Fibroblast of lung (primary cell): Measurements from ENCODE around the gene CSK.

ENCODE experiments used
- CTCF ChIP-seq, 2 donors: IDR thresholded peaks in 1 of 2; conservative IDR thresholded peaks in 1 of 2; 1 replicate in 1 of 2; 2 replicates in 1 of 2; pipeline ENCODE4 v1.5.1; 2011 to 2012; ENCODE audit warnings: low read length in 2 of 2, control low read depth in 1 of 2, inconsistent platforms in 1 of 2, low read depth in 1 of 2, mild to moderate bottlenecking in 1 of 2
- EZH2 ChIP-seq: IDR thresholded peaks from 2 replicates; pipeline ENCODE4 v1.5.1; 2012; ENCODE audit warnings: low read length, control low read depth, mild to moderate bottlenecking; ENCODE audit errors: missing control alignments

DNA sequence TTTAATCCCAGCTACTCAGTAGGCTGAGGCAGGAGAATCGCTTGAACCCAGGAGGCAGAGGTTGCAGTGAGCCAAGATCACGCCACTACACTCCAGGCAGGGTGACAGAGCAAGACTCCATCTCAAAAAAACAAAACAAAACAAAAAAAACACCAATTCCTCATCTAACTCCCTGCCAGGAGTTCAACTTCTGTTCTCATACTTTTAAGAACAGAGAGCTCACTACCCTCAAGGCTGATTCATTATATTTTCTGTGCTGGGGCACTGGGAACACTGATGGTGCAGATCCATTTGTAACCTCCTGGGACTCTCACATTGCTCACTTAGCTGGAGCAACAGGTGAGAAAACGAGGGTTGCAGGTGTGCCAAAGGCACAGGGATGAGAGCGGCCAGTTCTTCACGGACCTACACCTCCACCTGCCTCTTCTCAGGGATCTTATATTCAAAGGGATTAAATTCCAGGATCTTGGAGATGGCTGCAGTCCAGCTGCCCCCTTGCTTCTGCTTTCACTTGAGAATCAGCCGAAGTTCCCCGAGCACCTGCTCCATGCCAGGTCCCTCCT is 12.3 kb upstream of the CSK start:
- TF ChIP-seq CTCF (conservative IDR thresholded peaks at IDR 0.05 in 1 of 2, IDR thresholded peaks at IDR 0.05 in 1 of 2; ENCODE audit: low read depth in 1 of 2, low read length in 2 of 2) (no peak), EZH2 (no peak)
